SK-N-SH treated with all-trans-retinoic acid at 6 μM for 48 hours (cell line): Measurements from ENCODE around the gene FOXP3.

Experiments used
- ATAC-seq: fragments of 200-7000 bp; cut with Tn5 transposase; 3 replicates; pipeline ENCODE4 v1.9.1; 2020; ENCODE audit warnings: mild to moderate bottlenecking, moderate library complexity
- BACH2 ChIP-seq: fragments of 250-450 bp; sonication (Bioruptor Pico); IDR thresholded peaks from 2 replicates; pipeline ENCODE4 v1.9.0; 2021; ENCODE audit warnings: mild to moderate bottlenecking, borderline replicate concordance
- CSDC2 ChIP-seq: fragments of 250-450 bp; sonication (Bioruptor Pico); IDR thresholded peaks from 2 replicates; pipeline ENCODE4 v1.5.0; 2020; ENCODE audit warnings: mild to moderate bottlenecking, moderate library complexity
- CSRNP3 ChIP-seq: fragments of 250-450 bp; sonication (Bioruptor Pico); IDR thresholded peaks from 2 replicates; pipeline ENCODE4 v1.5.1; 2021; ENCODE audit warnings: mild to moderate bottlenecking, moderate library complexity
- ESRRG ChIP-seq: fragments of 250-450 bp; sonication (Bioruptor Pico); IDR thresholded peaks from 2 replicates; pipeline ENCODE4 v1.6.1; 2021; ENCODE audit warnings: mild to moderate bottlenecking
- ISL1 ChIP-seq: fragments of 250-450 bp; sonication (Bioruptor Pico); IDR thresholded peaks from 2 replicates; pipeline ENCODE4 v2.1.2; 2022; ENCODE audit warnings: mild to moderate bottlenecking, moderate library complexity
- RARB ChIP-seq: fragments of 250-450 bp; sonication (Bioruptor Pico); IDR thresholded peaks from 2 replicates; pipeline ENCODE4 v1.8.0; 2021; ENCODE audit warnings: mild to moderate bottlenecking, moderate library complexity
- SNAI2 ChIP-seq: fragments of 250-450 bp; sonication (Bioruptor Pico); IDR thresholded peaks from 2 replicates; pipeline ENCODE4 v1.5.0; 2020; ENCODE audit warnings: mild to moderate bottlenecking, moderate library complexity
- TOX ChIP-seq: fragments of 250-450 bp; sonication (Bioruptor Pico); IDR thresholded peaks from 2 replicates; pipeline ENCODE4 v1.8.0; 2021; ENCODE audit warnings: mild to moderate bottlenecking, moderate library complexity, borderline replicate concordance
- ZFP30 ChIP-seq: fragments of 450-650 bp; formaldehyde crosslinking; IDR thresholded peaks from 2 replicates; pipeline ENCODE4 v1.5.0; 2022; ENCODE audit warnings: mild to moderate bottlenecking, moderate library complexity
- ZNF70 ChIP-seq: fragments of 450-650 bp; formaldehyde crosslinking; IDR thresholded peaks from 2 replicates; pipeline ENCODE4 v1.5.0; 2020; ENCODE audit warnings: mild to moderate bottlenecking, moderate library complexity
- TF ChIP-seq, protein P1 (sequence below): fragments of 250-450 bp; sonication (Bioruptor Pico); IDR thresholded peaks from 2 replicates; pipeline ENCODE4 v1.5.1; 2020; ENCODE audit warnings: low read depth, mild to moderate bottlenecking, moderate library complexity
- TF ChIP-seq, protein P2 (sequence below): fragments of 250-450 bp; sonication (Bioruptor Pico); IDR thresholded peaks from 2 replicates; pipeline ENCODE4 v1.8.0; 2020; ENCODE audit warnings: mild to moderate bottlenecking, moderate library complexity, borderline replicate concordance
- TF ChIP-seq, protein P3 (sequence below): fragments of 250-450 bp; sonication (Bioruptor Pico); IDR thresholded peaks from 2 replicates; pipeline ENCODE4 v1.5.0; 2020; ENCODE audit warnings: mild to moderate bottlenecking, moderate library complexity

The FOXP3 gene

GRCh38 chrX:49278081-49278480, 13.6 kb upstream of the FOXP3 start:
- ATAC-seq: no peak
- TF ChIP-seq ISL1 (CRISPR knock-in tag) (no peak), ESRRG (CRISPR knock-in tag) (no peak)
- TF ChIP-seq, protein P1, sequence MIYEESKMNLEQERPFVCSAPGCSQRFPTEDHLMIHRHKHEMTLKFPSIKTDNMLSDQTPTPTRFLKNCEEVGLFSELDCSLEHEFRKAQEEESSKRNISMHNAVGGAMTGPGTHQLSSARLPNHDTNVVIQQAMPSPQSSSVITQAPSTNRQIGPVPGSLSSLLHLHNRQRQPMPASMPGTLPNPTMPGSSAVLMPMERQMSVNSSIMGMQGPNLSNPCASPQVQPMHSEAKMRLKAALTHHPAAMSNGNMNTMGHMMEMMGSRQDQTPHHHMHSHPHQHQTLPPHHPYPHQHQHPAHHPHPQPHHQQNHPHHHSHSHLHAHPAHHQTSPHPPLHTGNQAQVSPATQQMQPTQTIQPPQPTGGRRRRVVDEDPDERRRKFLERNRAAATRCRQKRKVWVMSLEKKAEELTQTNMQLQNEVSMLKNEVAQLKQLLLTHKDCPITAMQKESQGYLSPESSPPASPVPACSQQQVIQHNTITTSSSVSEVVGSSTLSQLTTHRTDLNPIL (CRISPR knock-in tag): no peak
- TF ChIP-seq, protein P2, sequence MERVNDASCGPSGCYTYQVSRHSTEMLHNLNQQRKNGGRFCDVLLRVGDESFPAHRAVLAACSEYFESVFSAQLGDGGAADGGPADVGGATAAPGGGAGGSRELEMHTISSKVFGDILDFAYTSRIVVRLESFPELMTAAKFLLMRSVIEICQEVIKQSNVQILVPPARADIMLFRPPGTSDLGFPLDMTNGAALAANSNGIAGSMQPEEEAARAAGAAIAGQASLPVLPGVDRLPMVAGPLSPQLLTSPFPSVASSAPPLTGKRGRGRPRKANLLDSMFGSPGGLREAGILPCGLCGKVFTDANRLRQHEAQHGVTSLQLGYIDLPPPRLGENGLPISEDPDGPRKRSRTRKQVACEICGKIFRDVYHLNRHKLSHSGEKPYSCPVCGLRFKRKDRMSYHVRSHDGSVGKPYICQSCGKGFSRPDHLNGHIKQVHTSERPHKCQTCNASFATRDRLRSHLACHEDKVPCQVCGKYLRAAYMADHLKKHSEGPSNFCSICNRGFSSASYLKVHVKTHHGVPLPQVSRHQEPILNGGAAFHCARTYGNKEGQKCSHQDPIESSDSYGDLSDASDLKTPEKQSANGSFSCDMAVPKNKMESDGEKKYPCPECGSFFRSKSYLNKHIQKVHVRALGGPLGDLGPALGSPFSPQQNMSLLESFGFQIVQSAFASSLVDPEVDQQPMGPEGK (CRISPR knock-in tag): no peak

- TF ChIP-seq, protein P3, sequence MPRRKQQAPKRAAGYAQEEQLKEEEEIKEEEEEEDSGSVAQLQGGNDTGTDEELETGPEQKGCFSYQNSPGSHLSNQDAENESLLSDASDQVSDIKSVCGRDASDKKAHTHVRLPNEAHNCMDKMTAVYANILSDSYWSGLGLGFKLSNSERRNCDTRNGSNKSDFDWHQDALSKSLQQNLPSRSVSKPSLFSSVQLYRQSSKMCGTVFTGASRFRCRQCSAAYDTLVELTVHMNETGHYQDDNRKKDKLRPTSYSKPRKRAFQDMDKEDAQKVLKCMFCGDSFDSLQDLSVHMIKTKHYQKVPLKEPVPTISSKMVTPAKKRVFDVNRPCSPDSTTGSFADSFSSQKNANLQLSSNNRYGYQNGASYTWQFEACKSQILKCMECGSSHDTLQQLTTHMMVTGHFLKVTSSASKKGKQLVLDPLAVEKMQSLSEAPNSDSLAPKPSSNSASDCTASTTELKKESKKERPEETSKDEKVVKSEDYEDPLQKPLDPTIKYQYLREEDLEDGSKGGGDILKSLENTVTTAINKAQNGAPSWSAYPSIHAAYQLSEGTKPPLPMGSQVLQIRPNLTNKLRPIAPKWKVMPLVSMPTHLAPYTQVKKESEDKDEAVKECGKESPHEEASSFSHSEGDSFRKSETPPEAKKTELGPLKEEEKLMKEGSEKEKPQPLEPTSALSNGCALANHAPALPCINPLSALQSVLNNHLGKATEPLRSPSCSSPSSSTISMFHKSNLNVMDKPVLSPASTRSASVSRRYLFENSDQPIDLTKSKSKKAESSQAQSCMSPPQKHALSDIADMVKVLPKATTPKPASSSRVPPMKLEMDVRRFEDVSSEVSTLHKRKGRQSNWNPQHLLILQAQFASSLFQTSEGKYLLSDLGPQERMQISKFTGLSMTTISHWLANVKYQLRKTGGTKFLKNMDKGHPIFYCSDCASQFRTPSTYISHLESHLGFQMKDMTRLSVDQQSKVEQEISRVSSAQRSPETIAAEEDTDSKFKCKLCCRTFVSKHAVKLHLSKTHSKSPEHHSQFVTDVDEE: no peak
- no peak for TF ChIP-seq CSDC2
- TF ChIP-seq, all 23 proteins: peak for 0
- ATAC-seq: no peak
These were observed 13.0 kb upstream of the FOXP3 start for GRCh38 chrX:49277535-49277830.

GRCh38 chrX:49276671-49277534, 12.4 kb upstream of the FOXP3 start:
- TF ChIP-seq ZFP30 (CRISPR knock-in tag) (no peak), TOX (CRISPR knock-in tag) (no peak), SNAI2 (CRISPR knock-in tag) (no peak), RARB (CRISPR knock-in tag) (no peak)
- TF ChIP-seq, protein P3: no peak
- TF ChIP-seq, protein P1 (CRISPR knock-in tag): no peak
- TF ChIP-seq, all 23 proteins: peak for 0
- ATAC-seq: no peak

DNA sequence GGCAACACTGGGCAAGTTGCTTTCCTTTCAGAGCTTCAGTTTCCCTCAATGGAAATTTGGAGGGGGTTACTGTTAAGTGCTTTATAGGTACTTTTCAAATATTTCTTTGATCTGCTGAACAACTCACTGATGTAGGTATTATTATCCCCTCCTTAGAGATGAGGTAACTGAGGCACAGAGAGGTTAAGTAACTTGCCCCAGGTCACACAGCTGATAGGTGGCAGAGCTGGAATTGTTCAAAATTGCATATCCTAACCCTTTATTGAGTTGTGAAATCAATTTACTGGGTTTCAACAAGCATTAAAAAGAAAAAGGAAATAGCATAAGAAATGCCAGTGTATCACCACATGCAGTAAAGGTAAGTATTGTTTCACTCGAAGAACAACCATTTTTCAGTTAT, 11.7 kb upstream of the FOXP3 start:
- TF ChIP-seq, protein P2 (CRISPR knock-in tag): no peak
- TF ChIP-seq BACH2 (no peak), ZNF70 (CRISPR knock-in tag) (no peak), CSDC2 (no peak), CSRNP3 (CRISPR knock-in tag) (no peak)
- ATAC-seq: no peak
